Medulla oblongata (tissue), 1 donor: ENCODE data around the gene LETM1.

Source experiments
- DNase-seq: peaks from one replicate; pipeline ENCODE4 v3.0.0-alpha.2; 2015; ENCODE audit errors: extremely low spot score

The LETM1 gene

GRCh38 chr4:1763070-1763549, 92.8 kb downstream of the LETM1 start:
- peak; percentile 66 for DNase-seq

- no peak for DNase-seq
Observed at GRCh38 chr4:1762264-1763010, 93.5 kb downstream of the LETM1 start.
